NCI-H146 treated with DMSO at 0.1 percent for 48 hours (cell line): ENCODE results near the gene USP11.

Experiments used
- DNase-seq: peaks from one replicate; lab custom pipeline; 2025; ENCODE audit not compliant: unreplicated experiment; lab: John Stamatoyannopoulos, UW

USP11 gene

DNA sequence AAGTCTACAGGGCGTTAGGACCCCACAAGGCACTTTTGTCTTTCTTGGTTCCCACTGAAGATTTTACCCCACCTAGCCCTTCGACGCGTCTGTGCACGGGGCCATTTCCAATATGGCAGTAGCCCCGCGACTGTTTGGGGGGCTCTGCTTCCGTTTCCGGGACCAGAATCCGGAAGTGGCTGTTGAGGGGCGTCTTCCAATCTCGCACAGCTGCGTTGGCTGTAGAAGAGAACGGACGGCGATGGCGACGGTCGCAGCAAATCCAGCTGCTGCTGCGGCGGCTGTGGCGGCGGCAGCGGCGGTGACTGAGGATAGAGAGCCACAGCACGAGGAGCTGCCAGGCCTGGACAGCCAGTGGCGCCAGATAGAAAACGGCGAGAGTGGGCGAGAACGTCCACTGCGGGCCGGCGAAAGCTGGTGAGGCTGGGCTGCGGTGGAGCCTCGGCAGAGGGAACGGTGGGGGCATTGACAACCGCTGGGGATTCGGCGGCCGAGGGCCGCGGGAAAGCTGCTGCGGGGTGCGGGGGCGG lies at the start of gene USP11:
Gene USP11, plus strand, starts transcription at position 207 of the 530 bp plus-strand sequence. Its CDS starts 35 bp downstream, at position 242.
- no peak for DNase-seq

DNA sequence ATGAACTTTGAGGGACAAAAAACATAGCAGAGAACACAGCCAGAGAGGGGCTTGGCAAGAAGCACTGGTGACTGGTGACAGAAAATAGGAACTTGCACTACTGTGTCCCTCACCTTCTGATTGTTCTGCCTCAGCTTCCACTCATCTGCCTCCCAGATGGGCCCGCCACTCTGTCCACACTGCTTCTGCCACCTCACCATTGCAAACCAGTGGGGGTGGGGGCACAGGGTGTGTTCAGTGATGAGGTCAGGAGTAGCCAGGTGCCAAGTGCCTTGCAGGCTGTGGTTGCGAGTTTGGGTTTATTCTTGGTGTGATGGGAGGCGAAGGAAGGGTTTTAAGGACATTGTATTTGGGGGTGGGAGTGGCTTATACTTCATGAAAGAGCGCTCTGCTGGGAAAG lies 48.3 kb upstream of the USP11 start:
- no peak for DNase-seq

DNA sequence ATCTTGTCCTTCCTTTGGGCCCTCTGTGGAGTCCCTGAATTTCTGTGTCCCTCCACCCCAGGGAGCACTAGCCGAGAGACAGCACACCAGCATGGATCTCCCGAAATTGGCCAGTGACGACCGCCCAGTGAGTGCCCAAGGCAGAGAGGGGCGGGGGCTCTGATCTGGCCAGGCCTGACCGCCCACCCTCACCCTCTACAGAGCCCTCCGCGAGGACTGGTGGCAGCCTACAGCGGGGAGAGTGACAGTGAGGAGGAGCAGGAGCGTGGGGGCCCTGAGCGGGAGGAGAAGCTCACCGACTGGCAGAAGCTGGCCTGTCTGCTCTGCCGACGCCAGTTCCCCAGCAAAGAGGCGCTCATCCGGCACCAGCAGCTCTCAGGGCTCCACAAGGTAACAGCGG lies 47.6 kb upstream of the USP11 start:
- DNase-seq, result no peak

GRCh38 chrX:47186096-47186740 lies 46.6 kb upstream of the USP11 start:
- no peak for DNase-seq

DNA sequence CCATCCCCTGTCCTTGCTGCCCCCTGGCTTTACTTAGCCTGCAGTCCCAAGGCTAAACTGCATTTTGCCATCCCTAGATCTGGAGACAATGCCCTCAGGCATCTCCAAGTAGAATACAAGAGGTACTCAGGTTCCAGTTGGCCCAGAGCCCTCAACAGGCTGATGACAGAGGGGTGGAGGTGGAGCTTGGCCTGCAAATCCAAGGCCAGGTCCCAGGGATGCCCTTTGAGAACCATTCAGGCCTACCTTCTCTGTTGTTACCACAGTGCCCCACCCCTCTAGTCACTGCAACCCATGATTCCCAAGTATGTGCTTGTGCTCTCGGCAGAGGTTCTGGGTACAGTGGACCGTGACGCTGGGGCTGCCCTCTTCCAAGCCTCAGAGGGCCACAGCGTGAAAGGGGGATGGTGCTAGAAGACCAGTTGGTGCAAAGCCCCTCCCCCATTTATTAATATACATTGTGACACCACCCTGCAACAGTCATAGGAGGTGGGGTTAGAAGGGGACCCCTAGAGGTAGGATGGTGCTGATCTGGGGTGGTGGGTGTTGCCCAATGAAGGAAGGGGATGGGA lies 45.6 kb upstream of the USP11 start:
- DNase-seq, result no peak

DNA sequence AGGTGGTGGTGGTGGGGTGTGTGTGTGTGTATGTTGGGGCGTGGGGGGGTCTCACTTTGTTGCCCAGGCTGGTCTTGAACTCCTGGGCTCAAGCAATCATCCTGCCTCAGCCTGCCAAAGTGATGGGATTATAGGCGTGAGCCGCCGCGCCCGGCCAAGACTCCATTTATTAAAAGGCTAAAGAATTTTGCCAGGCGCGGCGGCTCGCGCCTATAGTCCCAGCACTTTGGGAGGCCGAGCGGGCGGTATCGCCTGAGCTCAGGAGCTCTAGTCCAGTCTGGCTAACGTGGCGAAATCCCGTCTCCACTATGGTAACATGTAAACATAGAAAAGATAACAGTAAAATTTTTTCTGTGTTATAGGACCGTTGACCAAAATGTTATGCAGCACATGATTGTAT lies 42.9 kb upstream of the USP11 start:
- no peak for DNase-seq

- peak; percentile 84 for DNase-seq
These were observed 42.2 kb upstream of the USP11 start for GRCh38 chrX:47190445-47191269.

DNA sequence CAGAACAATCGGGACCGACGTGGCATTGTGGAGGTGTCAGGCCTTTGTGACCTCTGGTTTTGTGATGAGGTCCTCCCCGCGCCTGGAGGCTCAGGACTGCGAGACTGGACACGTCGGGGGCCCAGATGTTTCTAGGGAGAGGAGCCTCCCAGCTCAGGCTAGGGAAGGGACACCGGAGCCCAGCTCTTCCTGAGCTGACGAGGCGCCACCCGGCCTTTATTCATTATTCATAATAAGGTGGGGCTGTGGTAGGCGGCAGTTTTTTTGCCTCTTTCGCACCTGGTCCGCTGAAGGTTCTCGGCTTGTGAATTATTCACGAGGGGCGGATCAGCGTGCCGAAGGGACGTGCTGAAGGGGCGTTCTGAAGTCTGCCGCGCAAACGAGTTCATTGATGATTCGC lies 41.5 kb upstream of the USP11 start:
- DNase-seq, result peak; percentile 54

DNA sequence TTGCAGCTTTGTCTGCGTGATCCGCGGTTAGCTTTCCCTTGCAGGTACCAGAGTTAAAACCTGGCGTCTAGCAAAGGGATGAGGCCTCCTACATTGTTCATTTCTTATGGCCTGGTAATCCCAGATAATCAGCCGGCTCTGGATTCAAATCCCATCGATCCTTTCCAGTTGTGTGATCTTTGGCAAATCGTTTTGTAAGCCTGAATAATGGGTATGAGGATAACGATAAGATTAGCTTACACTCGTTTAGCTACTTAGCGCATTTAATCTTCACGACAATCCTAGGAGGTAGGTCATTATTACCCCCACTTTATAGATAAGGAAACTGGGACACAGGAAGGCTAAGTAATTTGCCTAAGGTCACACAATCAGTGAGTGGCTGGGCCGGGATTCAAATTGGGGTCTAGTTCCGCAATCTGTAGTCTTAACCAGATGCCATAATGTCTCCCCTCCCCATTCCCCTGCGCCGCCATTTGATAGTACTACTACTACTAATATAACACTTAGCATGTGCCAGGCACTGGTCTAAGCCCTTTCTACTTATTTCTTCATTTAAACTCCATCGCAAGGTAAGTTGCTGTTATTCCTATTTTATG lies 40.9 kb upstream of the USP11 start:
- DNase-seq, result no peak

GRCh38 chrX:47193475-47194193 lies 39.2 kb upstream of the USP11 start, which contains the start of gene UBA1:
Gene UBA1, plus strand, starts transcription at chrX:47193829. Its CDS starts 4,974 bp downstream, at chrX:47198803.
- peak; percentile 90 for DNase-seq

GRCh38 chrX:47194194-47194787 lies 38.5 kb upstream of the USP11 start:
- no peak for DNase-seq

- no peak for DNase-seq
These were observed 36.7 kb upstream of the USP11 start for GRCh38 chrX:47196098-47196497.

GRCh38 chrX:47197526-47197925 lies 35.3 kb upstream of the USP11 start:
- no peak for DNase-seq

DNA sequence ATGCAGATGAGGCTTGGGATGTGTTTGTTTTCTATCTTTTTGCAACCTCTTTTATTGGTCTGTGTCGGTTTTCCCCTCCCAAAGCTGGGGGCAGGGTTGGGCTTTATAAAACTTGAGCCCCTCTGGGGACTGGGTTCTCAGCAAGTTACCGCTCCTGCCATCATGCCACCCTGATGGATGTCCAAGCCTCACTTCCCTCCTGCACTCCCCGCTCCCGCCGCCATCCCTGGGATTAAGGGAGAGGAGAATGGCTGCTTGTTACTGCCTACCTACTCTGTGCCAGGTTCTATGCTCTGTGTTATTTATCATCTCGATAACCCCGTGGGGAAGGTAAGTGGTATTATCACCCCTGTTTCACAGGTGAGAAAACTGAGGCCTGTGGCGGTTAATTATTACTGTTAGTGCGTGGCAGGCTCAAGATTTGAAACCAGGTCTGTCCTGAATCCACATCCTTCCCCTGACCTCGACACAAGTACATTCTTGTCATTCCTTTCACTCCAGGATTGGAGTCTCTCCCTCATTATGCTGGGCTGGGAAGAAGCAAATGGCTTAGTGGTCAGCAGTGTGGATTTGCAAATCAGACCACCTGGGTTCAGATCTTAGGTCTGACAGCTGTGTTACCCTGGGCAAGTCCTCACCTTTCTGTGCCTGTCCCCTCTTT lies 34.7 kb upstream of the USP11 start:
- no peak for DNase-seq

DNA sequence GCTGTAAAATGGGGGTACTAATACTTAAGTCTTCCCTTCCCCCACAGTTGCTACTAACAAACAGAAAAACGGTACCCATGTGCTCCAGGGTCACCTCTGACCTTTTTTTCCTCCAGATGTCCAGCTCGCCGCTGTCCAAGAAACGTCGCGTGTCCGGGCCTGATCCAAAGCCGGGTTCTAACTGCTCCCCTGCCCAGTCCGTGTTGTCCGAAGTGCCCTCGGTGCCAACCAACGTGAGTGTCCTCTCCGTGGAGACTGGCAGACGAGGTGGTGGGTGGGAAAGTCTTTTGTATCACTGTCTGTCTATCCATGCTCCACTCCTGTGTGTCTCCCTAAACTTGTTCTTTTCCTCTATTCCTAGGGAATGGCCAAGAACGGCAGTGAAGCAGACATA lies 34.1 kb upstream of the USP11 start:
- DNase-seq, result no peak

- no peak for DNase-seq
These were observed 33.5 kb upstream of the USP11 start for GRCh38 chrX:47199286-47199685.

DNA sequence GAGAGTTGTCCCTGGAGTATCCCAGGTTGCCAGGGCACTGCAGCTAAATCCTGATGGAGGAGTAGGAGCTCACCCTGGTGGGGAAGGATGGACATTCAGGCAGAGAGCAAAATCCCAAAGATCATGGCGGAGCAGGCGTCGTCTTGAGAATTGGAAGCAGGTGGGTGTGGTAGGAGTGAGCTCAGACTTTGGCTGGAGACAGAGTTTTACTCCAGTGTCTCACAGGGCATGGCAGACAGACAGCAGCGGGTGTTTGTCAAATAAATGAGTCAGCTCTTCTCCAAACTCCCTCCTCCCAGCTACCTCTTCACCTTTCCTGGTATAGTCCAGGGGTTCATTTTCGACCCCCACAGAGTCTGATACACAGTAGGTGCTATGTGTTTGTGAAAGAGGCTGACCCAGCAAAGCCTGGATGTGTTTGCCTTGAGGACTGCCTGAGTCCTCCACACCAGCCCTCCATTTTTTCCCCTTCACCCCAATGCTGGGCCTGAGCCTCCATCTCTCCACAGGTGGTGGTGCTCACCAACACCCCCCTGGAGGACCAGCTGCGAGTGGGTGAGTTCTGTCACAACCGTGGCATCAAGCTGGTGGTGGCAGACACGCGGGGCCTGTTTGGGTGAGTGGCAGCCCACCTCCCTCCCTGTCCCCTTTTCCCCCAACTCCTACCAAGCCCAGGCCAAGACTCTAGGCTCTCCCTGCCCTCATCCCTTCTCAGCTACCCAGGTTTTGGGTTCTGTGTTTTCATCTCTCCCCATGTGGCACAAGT lies 32.2 kb upstream of the USP11 start:
- DNase-seq, result no peak

DNA sequence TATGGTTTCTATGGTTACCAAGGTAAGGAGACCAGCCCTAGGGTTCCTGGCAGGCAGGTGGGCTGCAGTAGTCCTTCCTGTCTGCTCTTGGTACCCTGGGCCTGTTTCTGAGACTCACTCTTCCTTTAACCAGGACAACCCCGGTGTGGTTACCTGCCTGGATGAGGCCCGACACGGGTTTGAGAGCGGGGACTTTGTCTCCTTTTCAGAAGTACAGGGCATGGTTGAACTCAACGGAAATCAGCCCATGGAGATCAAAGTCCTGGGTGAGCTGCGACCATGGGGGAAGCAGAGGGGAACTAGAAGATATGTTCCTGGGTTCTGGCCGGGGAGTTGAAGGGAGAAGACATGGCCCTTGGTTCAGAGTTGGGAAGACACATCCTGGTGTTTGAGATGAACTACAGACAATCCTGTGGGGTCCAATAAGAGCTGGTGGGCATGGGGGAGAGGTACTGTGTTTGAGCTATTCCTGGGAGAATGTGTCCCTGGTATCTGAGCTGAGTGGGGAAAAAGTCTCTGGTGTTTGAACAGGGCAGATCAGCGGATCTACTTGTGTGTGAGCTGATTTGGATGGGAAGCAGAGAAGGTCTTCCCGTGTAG lies 31.4 kb upstream of the USP11 start:
- no peak for DNase-seq

DNA sequence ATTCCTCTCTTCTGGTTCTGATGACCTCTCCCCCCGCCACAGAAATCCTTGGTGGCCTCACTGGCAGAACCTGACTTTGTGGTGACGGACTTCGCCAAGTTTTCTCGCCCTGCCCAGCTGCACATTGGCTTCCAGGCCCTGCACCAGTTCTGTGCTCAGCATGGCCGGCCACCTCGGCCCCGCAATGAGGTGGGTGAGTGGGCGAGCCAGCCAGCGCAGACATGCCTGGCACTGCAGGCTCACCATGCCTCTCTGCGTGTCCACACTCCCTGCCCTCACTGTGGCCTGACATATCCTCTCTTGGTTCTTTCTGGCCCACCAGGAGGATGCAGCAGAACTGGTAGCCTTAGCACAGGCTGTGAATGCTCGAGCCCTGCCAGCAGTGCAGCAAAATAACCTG lies 30.5 kb upstream of the USP11 start:
- DNase-seq, result no peak
